Tibial nerve (tissue), 4 donors: Measurements from ENCODE around the gene TP53I3. TPM values are rescaled to one million over a fixed set of nuclear protein-coding genes. Genes with fewer than 3 reads are reported as not detected.
"Not testable (repeated sequence)": the region's sequence is repeated elsewhere in the genome, so short reads cannot be mapped to it uniquely, and the experiment has no call there.

Experiments used
- DNase-seq, 2 donors: peaks; one replicate each; pipeline ENCODE4 v3.0.0-alpha.2; 2019; ENCODE audit warnings: low spot score in 2 of 2
- H3K27ac ChIP-seq, 4 donors: fragments of 200-600 bp; sonication (generic) in 3 of 4; one replicate each; pipeline ENCODE4 v1.5.1; 2017 to 2019; ENCODE audit warnings: mild to moderate bottlenecking in 1 of 4
- H3K27me3 ChIP-seq, 2 donors: fragments of 200-600 bp; sonication (generic) in 1 of 2; one replicate each; pipeline versions ENCODE4 v1.5.1 to v1.6.0; 2017 to 2019
- H3K36me3 ChIP-seq, 3 donors: fragments of 200-600 bp; sonication (generic); one replicate each; pipeline ENCODE4 v1.5.1; 2018 to 2019
- H3K4me1 ChIP-seq, 4 donors: fragments of 200-600 bp; sonication (generic) in 3 of 4; one replicate each; pipeline ENCODE4 v1.5.1; 2017 to 2019
- H3K4me3 ChIP-seq, 4 donors: fragments of 200-600 bp; sonication (generic) in 3 of 4; one replicate each; pipeline ENCODE4 v1.5.1; 2017 to 2019; ENCODE audit warnings: mild to moderate bottlenecking in 1 of 4, moderate library complexity in 1 of 4
- H3K9me3 ChIP-seq, 4 donors: fragments of 200-600 bp; sonication (generic) in 3 of 4; one replicate each; pipeline ENCODE4 v1.5.1; 2017 to 2019
- EP300 ChIP-seq, 2 donors: sonication (generic); formaldehyde crosslinking; IDR thresholded peaks; one replicate each; pipeline ENCODE4 v1.6.1; 2017; ENCODE audit warnings: antibody characterized with exemption in 2 of 2, mild to moderate bottlenecking in 1 of 2
- POLR2A ChIP-seq, 2 donors: fragments of 450-650 bp; IDR thresholded peaks; one replicate each; pipeline ENCODE4 v1.6.1; 2017; ENCODE audit warnings: antibody characterized with exemption in 2 of 2, mild to moderate bottlenecking in 2 of 2, moderate library complexity in 2 of 2
- WGBS, 2 donors: methylation state at CpG; one replicate each; pipeline ENCODE4 v1.1.5; 2018; 5-methylcytosine and 5-hydroxymethylcytosine counted together
- total RNA-seq, 4 donors: library from RNA; depleted of rRNA; stranded (reverse); fragments of >200 nt; gene quantifications; one replicate each; pipeline ENCODE4 v1.1.0, GENCODE V29; 2016
- TF ChIP-seq, protein P1 (sequence below), 5 experiments: fragments of 200-600 bp in 3 of 5; fragments of 450-650 bp in 2 of 5; sonication (generic) in 3 of 5; IDR thresholded peaks; one replicate each; pipeline ENCODE4 v1.5.1; 2016 to 2019; ENCODE audit warnings: antibody characterized with exemption in 5 of 5, mild to moderate bottlenecking in 3 of 5, moderate library complexity in 2 of 5

The TP53I3 gene
- total RNA-seq, 4 donors from 2014 or later = 21.0 to 134 (median 114) TPM

DNA sequence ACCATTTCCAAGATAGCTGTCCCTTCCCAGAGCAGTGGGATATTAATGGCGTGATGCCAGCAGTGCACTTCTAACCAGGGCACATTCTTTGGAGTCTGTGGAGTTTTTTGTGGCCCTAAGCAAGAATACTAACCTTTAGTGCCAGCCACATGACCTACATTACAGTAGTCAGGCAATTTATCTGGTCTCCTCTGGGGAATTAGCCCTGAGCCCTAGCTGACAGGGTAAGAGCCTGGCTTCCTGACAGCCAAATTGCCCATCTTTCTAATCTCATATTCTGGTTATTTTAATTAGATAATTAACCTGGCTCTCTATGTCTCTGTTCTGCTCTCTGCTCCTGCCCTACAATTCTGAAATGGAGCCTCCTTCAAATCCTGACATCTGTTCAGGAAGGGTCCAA lies 33.3 kb upstream of the TP53I3 start:
- no peak for TF ChIP-seq EP300 (IDR thresholded peaks at IDR 0.05)
- no peak for TF ChIP-seq POLR2A (IDR thresholded peaks at IDR 0.05)
- DNase-seq = no peak
- peaks cover 0 to 17% (median 0%) of the 10 kb centered on the region in 4 donors for H3K4me1 ChIP-seq
- H3K27ac ChIP-seq = no peak overlapping the region
- H3K36me3 ChIP-seq = peaks cover 0 to 34% (median 0%) of the 10 kb centered on the region in 3 donors
- H3K9me3 ChIP-seq = peaks cover 0 to 14% (median 0%) of the 10 kb centered on the region in 4 donors
- 82 to 86% methylated on average over 1 of the region's 1 CpG for WGBS, 2 donors
- H3K27me3 ChIP-seq = no peaks in the 10 kb centered on the region
- H3K4me3 ChIP-seq = no peak overlapping the region

DNA sequence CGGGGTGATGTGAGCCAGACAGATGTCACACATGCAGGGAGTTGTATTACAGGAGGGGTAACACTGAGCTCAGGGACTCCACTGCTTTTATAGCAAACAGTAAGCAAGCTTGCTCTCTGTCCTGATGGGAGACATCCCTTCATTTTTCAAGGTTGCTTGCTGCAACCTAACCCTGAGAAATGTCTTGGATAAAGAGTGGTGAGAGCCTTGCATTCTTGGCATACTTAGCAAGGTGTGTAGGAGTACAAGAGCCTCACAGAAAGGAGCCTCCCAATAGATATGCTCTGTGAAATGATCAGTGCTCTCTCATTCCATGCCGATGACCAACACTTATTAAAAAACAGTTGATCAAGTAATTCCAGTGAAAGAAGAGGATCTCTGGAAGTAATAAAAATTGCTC lies 30.4 kb upstream of the TP53I3 start:
- peaks cover 0 to 8% (median 0%) of the 10 kb centered on the region in 4 donors for H3K4me1 ChIP-seq
- DNase-seq = no peak
- H3K27ac ChIP-seq = no peak overlapping the region
- TF ChIP-seq, protein P1, sequence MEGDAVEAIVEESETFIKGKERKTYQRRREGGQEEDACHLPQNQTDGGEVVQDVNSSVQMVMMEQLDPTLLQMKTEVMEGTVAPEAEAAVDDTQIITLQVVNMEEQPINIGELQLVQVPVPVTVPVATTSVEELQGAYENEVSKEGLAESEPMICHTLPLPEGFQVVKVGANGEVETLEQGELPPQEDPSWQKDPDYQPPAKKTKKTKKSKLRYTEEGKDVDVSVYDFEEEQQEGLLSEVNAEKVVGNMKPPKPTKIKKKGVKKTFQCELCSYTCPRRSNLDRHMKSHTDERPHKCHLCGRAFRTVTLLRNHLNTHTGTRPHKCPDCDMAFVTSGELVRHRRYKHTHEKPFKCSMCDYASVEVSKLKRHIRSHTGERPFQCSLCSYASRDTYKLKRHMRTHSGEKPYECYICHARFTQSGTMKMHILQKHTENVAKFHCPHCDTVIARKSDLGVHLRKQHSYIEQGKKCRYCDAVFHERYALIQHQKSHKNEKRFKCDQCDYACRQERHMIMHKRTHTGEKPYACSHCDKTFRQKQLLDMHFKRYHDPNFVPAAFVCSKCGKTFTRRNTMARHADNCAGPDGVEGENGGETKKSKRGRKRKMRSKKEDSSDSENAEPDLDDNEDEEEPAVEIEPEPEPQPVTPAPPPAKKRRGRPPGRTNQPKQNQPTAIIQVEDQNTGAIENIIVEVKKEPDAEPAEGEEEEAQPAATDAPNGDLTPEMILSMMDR (IDR thresholded peaks at IDR 0.05) = no peak
- TF ChIP-seq POLR2A (IDR thresholded peaks at IDR 0.05) = no peak
- TF ChIP-seq EP300 (IDR thresholded peaks at IDR 0.05) = no peak
- H3K4me3 ChIP-seq = no peak overlapping the region
- 58 to 74% methylated on average over 1 of the region's 2 CpGs for WGBS, 2 donors
- H3K27me3 ChIP-seq = no peaks in the 10 kb centered on the region
- peaks cover 0 to 14% (median 0%) of the 10 kb centered on the region in 4 donors for H3K9me3 ChIP-seq
- peaks cover 0 to 34% (median 0%) of the 10 kb centered on the region in 3 donors for H3K36me3 ChIP-seq

DNA sequence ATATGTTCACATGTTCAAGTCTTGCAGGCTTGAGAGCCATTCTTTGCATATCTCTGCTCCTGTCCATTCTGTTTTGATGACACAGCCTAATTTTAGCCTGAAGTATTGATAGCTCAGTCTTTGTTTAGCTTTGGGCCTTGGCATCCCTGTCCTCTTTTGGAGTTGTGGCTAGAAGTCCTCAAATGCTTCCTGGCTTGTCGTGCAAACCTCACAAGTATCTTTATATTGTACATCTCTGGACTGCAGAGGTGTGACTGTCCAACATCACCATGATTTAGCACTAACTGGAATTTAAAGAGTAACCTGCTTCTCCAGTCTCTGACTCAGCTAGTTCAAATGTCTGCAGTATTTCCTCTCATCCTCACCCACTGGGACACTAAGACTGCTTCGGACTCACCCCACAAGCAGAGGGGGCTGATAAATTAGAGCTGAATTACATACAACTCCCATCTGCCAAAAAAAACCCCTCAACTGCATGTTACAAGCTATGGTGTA lies 26.8 kb upstream of the TP53I3 start:
- H3K9me3 ChIP-seq = peaks cover 0 to 14% (median 0%) of the 10 kb centered on the region in 4 donors
- no peak overlapping the region for H3K4me3 ChIP-seq
- H3K36me3 ChIP-seq = peaks cover 0 to 27% (median 0%) of the 10 kb centered on the region in 3 donors
- H3K27ac ChIP-seq = no peak overlapping the region
- TF ChIP-seq EP300 (IDR thresholded peaks at IDR 0.05) (no peak), POLR2A (IDR thresholded peaks at IDR 0.05) (no peak)
- TF ChIP-seq, protein P1 (IDR thresholded peaks at IDR 0.05) = no peak
- no peaks in the 10 kb centered on the region for H3K27me3 ChIP-seq
- no peak for DNase-seq
- 36 to 41% methylated on average over 2 of the region's 2 CpGs for WGBS, 2 donors
- H3K4me1 ChIP-seq = peaks cover 0 to 8% (median 0%) of the 10 kb centered on the region in 4 donors

DNA sequence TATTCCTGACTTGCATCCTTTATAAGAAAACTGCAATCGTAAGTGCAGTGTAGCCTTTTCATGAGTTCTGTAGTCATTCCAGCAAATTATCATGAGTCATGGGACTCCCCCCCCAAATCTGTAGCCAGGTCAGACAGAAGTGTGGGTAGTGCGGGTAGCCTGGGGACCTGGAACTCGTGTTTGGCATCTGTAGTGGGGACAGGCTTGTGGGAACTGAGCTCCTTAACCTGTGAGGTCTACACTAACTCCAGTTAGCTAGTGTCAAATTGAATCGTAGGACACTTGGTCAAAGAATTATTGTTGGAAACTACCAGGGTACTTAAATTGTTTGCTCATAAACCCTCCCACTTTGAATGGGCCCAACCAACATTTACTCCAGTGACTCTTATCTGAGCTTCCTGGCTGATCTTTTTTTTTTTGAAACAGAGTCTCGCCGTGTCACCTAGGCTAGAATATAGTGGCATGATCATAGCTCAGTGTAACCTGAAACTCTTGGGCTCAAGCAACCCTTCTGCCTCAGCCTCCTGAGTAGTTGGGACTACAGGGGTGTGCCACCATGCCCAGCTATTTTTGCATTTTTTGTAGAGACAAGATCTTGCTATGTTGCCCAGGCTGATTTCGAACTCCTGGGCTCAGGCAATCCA lies 26.1 kb upstream of the TP53I3 start:
- Histone ChIP-seq H3K4me3 (no peak overlapping the region), H3K9me3 (peaks cover 0 to 14% (median 0%) of the 10 kb centered on the region in 4 donors), H3K36me3 (peaks cover 0 to 21% (median 0%) of the 10 kb centered on the region in 3 donors), H3K27ac (no peak overlapping the region), H3K27me3 (no peaks in the 10 kb centered on the region), H3K4me1 (peaks cover 0 to 8% (median 0%) of the 10 kb centered on the region in 4 donors)
- TF ChIP-seq POLR2A (IDR thresholded peaks at IDR 0.05) (no peak), EP300 (IDR thresholded peaks at IDR 0.05) (no peak)
- TF ChIP-seq, protein P1 (IDR thresholded peaks at IDR 0.05) = no peak
- DNase-seq = no peak
- 83 to 86% methylated on average over 7 of the region's 7 CpGs for WGBS, 2 donors

DNA sequence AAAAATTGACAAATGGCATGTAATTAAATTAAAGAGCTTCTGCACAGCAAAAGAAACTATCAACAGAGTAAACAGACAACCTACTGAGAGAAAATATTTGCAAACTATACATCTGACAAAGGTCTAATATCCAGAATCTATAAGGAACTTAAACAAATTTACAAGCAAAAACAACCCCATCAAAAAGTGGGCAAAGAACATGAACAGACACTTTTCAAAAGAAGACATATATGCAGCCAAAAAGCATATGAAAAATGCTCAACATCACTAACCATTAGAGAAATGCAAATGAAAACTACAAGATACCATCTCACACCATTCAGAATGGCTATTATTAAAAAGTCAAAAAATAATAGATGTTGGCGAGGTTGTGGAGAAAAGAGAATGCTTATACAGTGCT lies 24.8 kb upstream of the TP53I3 start:
- Histone ChIP-seq H3K36me3 (peaks cover 0 to 17% (median 0%) of the 10 kb centered on the region in 3 donors), H3K4me1 (peaks cover 0 to 15% (median 0%) of the 10 kb centered on the region in 4 donors)
- not testable (repeated sequence) for H3K27me3 ChIP-seq, H3K27ac ChIP-seq, DNase-seq, H3K9me3 ChIP-seq, H3K4me3 ChIP-seq
- WGBS, 2 donors = 93 to 96% methylated on average over 1 of the region's 1 CpG

DNA sequence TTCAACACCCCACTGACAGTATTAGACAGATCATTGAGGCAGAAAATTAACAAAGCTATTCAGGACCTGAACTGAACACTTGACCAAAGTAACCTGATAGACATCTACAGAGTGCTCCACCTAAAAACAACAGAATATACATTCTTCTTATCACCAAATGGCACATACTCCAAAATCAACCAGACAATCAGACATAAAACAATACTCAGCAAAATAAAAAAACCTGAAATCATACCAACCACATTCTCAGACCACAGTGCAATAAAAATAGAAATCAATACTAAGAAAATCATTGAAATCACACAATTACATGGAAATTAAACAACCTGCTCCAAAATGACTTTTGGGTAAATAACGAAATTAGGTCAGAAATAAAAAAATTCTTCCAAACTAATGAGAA lies 22.7 kb upstream of the TP53I3 start:
- no peak for DNase-seq
- no peaks in the 10 kb centered on the region for H3K9me3 ChIP-seq

More for the DNA sequence above, 22.7 kb upstream of the TP53I3 start:
- Histone ChIP-seq H3K36me3 (peaks cover 0 to 13% (median 0%) of the 10 kb centered on the region in 3 donors), H3K27me3 (no peaks in the 10 kb centered on the region), H3K4me3 (no peak overlapping the region), H3K4me1 (peaks cover 0 to 15% (median 0%) of the 10 kb centered on the region in 4 donors), H3K27ac (no peak overlapping the region)
- 98 to 100% methylated on average over 1 of the region's 1 CpG for WGBS, 2 donors
- TF ChIP-seq POLR2A (IDR thresholded peaks at IDR 0.05) = no peak
- no peak for TF ChIP-seq EP300 (IDR thresholded peaks at IDR 0.05)
- TF ChIP-seq, protein P1 (IDR thresholded peaks at IDR 0.05) = no peak
